Kidney (tissue), 14 donors: ENCODE data around the gene ZNF32. TPM values are rescaled to one million over a fixed set of nuclear protein-coding genes. Genes with fewer than 3 reads are reported as not detected.
"Not testable (repeated sequence)": the region's sequence is repeated elsewhere in the genome, so short reads cannot be mapped to it uniquely, and the experiment has no call there.

ENCODE experiments used
- DNase-seq, 5 donors: peaks; one replicate each; pipeline ENCODE4 v3.0.0-alpha.2; 2013 to 2020
- FAIRE-seq: peaks from 2 replicates; lab custom pipeline; 2012; peaks lifted over from hg19 to GRCh38; lab: Jason Lieb, UNC
- H3K27ac ChIP-seq, 2 donors: one replicate each; pipeline ENCODE4 v1.7.0; 2013; ENCODE audit warnings: low read depth in 2 of 2, low read length in 2 of 2, inconsistent platforms in 1 of 2
- H3K27me3 ChIP-seq: one replicate; pipeline ENCODE4 v1.7.1; 2013; ENCODE audit warnings: low read length, inconsistent platforms; ENCODE audit not compliant: control insufficient read depth, insufficient read depth
- H3K36me3 ChIP-seq, 3 donors: one replicate each; pipeline versions ENCODE4 v1.7.0 to v1.7.1; 2013; ENCODE audit warnings: low read length in 3 of 3, control low read depth in 1 of 3, inconsistent platforms in 1 of 3; ENCODE audit not compliant: insufficient read depth in 3 of 3, control insufficient read depth in 2 of 3
- H3K4me1 ChIP-seq, 3 donors: one replicate each; pipeline versions ENCODE4 v1.7.0 to v1.7.1; 2013; ENCODE audit warnings: low read length in 3 of 3, inconsistent platforms in 1 of 3, low read depth in 1 of 3; ENCODE audit not compliant: control insufficient read depth in 2 of 3, insufficient read depth in 2 of 3
- H3K4me3 ChIP-seq, 3 donors: one replicate each; pipeline versions ENCODE4 v1.7.0 to v1.8.1; 2013; ENCODE audit warnings: low read length in 3 of 3, control low read depth in 1 of 3, inconsistent platforms in 1 of 3
- H3K9ac ChIP-seq, 3 donors: one replicate each; pipeline versions ENCODE4 v1.7.0 to v1.7.1; 2013; ENCODE audit warnings: low read length in 3 of 3, control low read depth in 1 of 3, inconsistent platforms in 1 of 3
- H3K9me3 ChIP-seq, 3 donors: one replicate each; pipeline versions ENCODE4 v1.7.0 to v1.7.1; 2013; ENCODE audit warnings: low read length in 3 of 3, control low read depth in 1 of 3, inconsistent platforms in 1 of 3; ENCODE audit not compliant: control insufficient read depth in 2 of 3, insufficient read depth in 1 of 3
- intact Hi-C: fragments of 100-400 bp; cut with DNase I; formaldehyde crosslinking; loops from one replicate; pipeline ENCODE4 v1.11.1; 2022
- polyA plus RNA-seq: library from polyadenylated mRNA; stranded (reverse); fragments of 350-450 nt; fragmentation: Illumina TruSeq; extraction: RNeasy Lipid Tissue Mini Kit (QIAGEN cat#74804); gene quantifications from one replicate; pipeline ENCODE4 v1.2.3, GENCODE V29; 2014; ENCODE audit warnings: low read depth, low replicate concordance; ENCODE audit not compliant: insufficient read depth
- total RNA-seq: library from RNA; stranded (reverse); fragmentation: NEBNext Ultra II Directional; extraction: Animal tissue kit (Norgen Biotek cat#: 25700); gene quantifications from one replicate; pipeline ENCODE4 v1.2.1, GENCODE V29; 2021
- TF ChIP-seq, protein P1 (sequence below): IDR thresholded peaks from 3 replicates; pipeline ENCODE4 v1.5.1; 2012; ENCODE audit warnings: mild to moderate bottlenecking, moderate library complexity, borderline replicate concordance; ENCODE audit not compliant: insufficient read depth; ENCODE audit errors: extremely low read depth
- donor health status: control.
- donor health status: control.
- donor health status: control.
- donor health status: control.
- donor health status: control.
- donor health status: DM: yes; HTN: yes; CAD: no.
- donor health status: Normal renal cell carcinoma (clear cell type).

ZNF32 gene
- total and polyA plus RNA-seq, 2 donors from 2014 or later = 35.0 to 73.7 TPM

DNA sequence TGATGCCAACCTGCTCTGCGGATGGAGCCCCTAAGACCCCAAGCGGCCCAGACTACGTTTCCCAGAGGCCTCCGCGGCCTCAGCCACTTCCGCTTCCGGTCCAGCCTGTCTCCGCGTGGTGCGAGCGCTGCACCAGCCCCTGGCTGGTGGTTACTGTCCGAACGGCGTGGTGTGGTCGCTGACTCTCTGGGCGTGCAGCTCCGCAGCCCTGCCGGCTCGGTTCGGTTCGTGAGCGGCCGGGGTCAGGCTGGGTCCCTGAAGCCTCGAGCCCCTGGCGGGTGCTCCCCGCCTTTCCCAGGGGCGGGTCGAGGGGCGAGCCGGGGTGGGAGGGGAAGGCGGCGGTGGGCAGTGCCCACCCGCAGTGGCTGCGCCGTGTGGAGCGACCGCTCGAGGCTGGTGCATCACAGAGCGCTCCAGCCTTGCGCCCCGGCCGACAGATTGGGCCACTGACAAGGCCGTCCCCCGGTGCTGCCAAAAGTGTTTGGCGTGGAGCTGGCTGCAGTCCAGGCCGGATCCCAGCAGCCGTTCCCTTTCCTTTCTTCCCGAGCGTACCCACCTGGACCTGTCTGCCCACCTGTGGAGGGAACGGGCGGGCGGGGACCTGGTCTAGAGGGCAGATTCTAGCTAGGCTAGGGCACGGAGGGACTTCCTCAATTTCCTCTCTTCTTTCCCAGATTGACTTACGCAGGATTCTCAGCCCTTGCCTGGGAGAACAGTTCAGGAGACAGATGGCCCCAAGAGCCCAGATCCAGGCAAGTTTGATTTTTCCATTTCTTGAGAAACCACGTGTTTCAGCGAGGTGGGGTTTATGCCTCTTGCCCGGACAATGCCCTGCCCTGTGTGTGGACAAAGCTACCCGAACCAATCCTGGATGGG is 42.1 kb downstream of the ZNF32 start, which contains the start of gene ZNF485:
Gene ZNF485, plus strand, starts transcription at position 116 of the 876 bp plus-strand sequence. Its CDS starts 613 bp downstream, at position 729.
- FAIRE-seq (no peak), DNase-seq (peak; percentile 81 to 90 (median 89))
- Histone ChIP-seq H3K9ac (peak within 1 kb of the TSS in 1 of 3 donors; percentile 27), H3K27me3 (no peaks in the 10 kb centered on the region), H3K27ac (no peak within 1 kb of the TSS), H3K4me3 (peak within 1 kb of the TSS; percentile 60 to 76 (median 74)), H3K36me3 (no peaks in the 10 kb centered on the region), H3K9me3 (no peaks in the 10 kb centered on the region), H3K4me1 (peaks cover 0 to 5% (median 0%) of the 10 kb centered on the region in 3 donors)
- TF ChIP-seq, protein P1, sequence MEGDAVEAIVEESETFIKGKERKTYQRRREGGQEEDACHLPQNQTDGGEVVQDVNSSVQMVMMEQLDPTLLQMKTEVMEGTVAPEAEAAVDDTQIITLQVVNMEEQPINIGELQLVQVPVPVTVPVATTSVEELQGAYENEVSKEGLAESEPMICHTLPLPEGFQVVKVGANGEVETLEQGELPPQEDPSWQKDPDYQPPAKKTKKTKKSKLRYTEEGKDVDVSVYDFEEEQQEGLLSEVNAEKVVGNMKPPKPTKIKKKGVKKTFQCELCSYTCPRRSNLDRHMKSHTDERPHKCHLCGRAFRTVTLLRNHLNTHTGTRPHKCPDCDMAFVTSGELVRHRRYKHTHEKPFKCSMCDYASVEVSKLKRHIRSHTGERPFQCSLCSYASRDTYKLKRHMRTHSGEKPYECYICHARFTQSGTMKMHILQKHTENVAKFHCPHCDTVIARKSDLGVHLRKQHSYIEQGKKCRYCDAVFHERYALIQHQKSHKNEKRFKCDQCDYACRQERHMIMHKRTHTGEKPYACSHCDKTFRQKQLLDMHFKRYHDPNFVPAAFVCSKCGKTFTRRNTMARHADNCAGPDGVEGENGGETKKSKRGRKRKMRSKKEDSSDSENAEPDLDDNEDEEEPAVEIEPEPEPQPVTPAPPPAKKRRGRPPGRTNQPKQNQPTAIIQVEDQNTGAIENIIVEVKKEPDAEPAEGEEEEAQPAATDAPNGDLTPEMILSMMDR = no peak
- intact Hi-C loops = no loop called here

DNA sequence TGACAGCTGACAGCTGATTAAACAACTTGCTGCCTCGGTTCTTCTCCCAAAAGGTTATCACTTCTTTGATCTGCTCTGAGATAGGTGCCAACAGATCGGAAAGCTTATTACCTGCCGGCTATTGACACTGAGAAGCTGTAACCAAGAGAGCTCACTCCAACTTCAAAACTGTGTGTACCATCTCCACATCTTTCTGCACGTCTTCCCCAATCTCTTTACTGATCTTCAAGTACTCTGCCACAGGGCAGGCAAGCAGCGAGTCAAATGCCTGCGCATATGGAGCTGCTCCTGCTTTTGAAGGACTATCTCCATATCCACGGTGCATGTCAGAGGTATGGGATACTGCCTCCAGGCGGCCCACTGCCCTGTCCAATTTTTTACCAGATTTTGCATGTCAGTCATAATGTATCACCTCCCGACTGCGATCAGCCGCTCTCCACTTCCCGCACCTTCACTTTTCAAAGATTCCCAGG is 42.8 kb downstream of the ZNF32 start:
- DNase-seq (no peak), FAIRE-seq (no peak)
- Histone ChIP-seq H3K4me1 (peaks cover 0 to 5% (median 0%) of the 10 kb centered on the region in 3 donors), H3K9ac (peak overlapping the region in 1 of 3 donors; percentile 27), H3K4me3 (peak overlapping the region in 2 of 3 donors; percentile 60 to 76), H3K9me3 (no peaks in the 10 kb centered on the region), H3K36me3 (no peaks in the 10 kb centered on the region), H3K27me3 (no peaks in the 10 kb centered on the region), H3K27ac (no peak overlapping the region)
- intact Hi-C loops = no loop called here
- TF ChIP-seq, protein P1 = no peak

DNA sequence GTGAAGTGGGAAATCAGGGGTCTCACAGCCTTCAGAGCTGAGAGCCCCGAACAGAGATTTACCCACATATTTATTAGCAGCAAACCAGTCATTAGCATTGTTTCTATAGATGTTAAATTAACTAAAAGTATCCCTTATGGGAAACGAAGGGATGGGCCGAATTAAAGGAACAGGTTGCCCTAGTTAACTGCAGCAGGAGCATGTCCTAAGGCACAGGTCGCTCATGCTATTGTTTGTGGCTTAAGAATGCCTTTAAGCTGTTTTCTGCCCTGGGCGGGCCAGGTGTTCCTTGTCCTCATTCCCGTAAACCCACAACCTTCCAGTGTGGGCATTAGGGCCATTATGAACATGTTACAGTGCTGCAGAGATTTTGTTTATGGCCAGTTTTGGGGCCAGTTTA is 47.1 kb downstream of the ZNF32 start:
- H3K4me1 ChIP-seq, FAIRE-seq, intact Hi-C loops, H3K4me3 ChIP-seq, H3K36me3 ChIP-seq, H3K9me3 ChIP-seq, H3K27me3 ChIP-seq, H3K9ac ChIP-seq, DNase-seq, H3K27ac ChIP-seq: not testable (repeated sequence)

DNA sequence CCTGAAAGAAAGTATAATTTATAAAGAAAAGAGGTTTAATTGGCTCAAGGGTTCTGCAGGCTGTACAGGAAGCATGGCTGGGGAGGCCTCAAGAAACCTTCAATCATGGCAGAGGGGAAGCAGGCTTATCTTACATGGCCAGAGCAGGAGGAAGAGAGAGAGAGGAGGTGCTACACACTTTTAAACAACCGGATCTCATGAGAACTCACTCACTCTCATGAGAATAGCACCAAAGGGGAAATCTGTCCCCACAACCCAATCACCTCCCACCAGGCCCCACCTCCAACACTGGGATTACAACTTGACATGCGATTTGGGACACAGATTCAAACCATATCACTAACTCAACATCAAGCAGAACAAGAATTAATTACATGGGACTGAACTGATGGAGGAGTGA is 49.3 kb downstream of the ZNF32 start:
- Histone ChIP-seq H3K9ac (no peak overlapping the region), H3K9me3 (no peaks in the 10 kb centered on the region), H3K27me3 (no peaks in the 10 kb centered on the region), H3K4me3 (no peak overlapping the region), H3K27ac (no peak overlapping the region), H3K36me3 (no peaks in the 10 kb centered on the region), H3K4me1 (peaks cover 0 to 6% (median 0%) of the 10 kb centered on the region in 3 donors)
- FAIRE-seq (no peak), DNase-seq (no peak)
- TF ChIP-seq, protein P1 = no peak
- intact Hi-C loops = no loop called here
